Epithelial cell of esophagus (primary cell): ENCODE data around the gene COX8A.

Source experiments
- DNase-seq: peaks from one replicate; pipeline ENCODE4 v3.0.0; 2010; ENCODE audit warnings: low read depth
- H3K4me3 ChIP-seq: 2 replicates; pipeline ENCODE4 v1.5.1; 2011; ENCODE audit warnings: mild to moderate bottlenecking, low read length, control low read depth
- CTCF ChIP-seq: IDR thresholded peaks from 2 replicates; pipeline ENCODE4 v1.5.1; 2011; ENCODE audit warnings: low read depth, mild to moderate bottlenecking, low read length, control low read depth, inconsistent platforms; ENCODE audit not compliant: insufficient read depth; ENCODE audit errors: missing control alignments

The COX8A gene

GRCh38 chr11:64003807-64004589, 29.6 kb downstream of the COX8A start:
- TF ChIP-seq CTCF, result no peak
- no peak overlapping the region for H3K4me3 ChIP-seq
- DNase-seq, result no peak

- no peak for TF ChIP-seq CTCF
- no peak overlapping the region for H3K4me3 ChIP-seq
- no peak for DNase-seq
Measured at GRCh38 chr11:64004590-64004984, 30.2 kb downstream of the COX8A start.

GRCh38 chr11:64005691-64006090, 31.3 kb downstream of the COX8A start:
- DNase-seq, result no peak
- no peak overlapping the region for H3K4me3 ChIP-seq
- TF ChIP-seq CTCF, result no peak

GRCh38 chr11:64006398-64006797, 32.0 kb downstream of the COX8A start:
- TF ChIP-seq CTCF, result no peak
- DNase-seq, result no peak
- no peak overlapping the region for H3K4me3 ChIP-seq

- peak overlapping the region; percentile 25 for H3K4me3 ChIP-seq
- no peak for TF ChIP-seq CTCF
- no peak for DNase-seq
Measured at GRCh38 chr11:64007160-64007628, 32.8 kb downstream of the COX8A start.

- peak overlapping the region; percentile 25 for H3K4me3 ChIP-seq
- peak; percentile 21 for DNase-seq
- TF ChIP-seq CTCF, result no peak
Measured at GRCh38 chr11:64007629-64008282, 33.3 kb downstream of the COX8A start.

- no peak for DNase-seq
- H3K4me3 ChIP-seq, result no peak overlapping the region
- TF ChIP-seq CTCF, result no peak
Measured at GRCh38 chr11:64008283-64008913, 34.0 kb downstream of the COX8A start.
